AG08396 (cell line): ENCODE results near the gene NEIL1.
A peak's percentile ranks its signal among the peaks of the same experiment; 100 is the strongest.
"Not testable (repeated sequence)": the region's sequence is repeated elsewhere in the genome, so short reads cannot be mapped to it uniquely, and the experiment has no call there.

Experiments used
- DNase-seq: peaks from one replicate; pipeline ENCODE4 v3.0.0; 2012; ENCODE audit warnings: low spot score, mixed read lengths

The NEIL1 gene, protein sequence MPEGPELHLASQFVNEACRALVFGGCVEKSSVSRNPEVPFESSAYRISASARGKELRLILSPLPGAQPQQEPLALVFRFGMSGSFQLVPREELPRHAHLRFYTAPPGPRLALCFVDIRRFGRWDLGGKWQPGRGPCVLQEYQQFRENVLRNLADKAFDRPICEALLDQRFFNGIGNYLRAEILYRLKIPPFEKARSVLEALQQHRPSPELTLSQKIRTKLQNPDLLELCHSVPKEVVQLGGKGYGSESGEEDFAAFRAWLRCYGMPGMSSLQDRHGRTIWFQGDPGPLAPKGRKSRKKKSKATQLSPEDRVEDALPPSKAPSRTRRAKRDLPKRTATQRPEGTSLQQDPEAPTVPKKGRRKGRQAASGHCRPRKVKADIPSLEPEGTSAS

DNA sequence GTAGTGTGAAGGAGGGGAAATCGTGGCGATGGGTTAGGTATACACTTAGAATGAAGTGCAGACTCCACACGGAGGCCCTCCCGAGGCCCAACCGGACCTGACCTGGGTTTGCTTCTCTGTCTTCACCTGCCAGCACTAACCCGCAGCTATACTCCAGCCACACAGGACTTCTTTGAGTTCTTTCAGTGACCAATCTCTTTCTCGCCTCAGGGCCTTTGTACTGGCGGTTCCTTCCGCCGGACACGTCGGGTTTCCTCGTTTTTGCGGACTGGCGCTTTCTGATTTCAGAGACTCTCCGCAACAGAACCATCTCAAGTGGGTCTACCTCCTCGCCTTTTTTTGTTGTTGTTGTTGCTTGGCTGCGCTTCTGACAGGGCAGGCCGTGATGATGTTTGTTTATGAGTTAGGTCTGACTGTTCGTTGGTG is at the start of gene NEIL1:
TSS of gene NEIL1 (plus strand) at position 244 of the 426 bp plus-strand sequence. CDS start 1,867 bp downstream, outside the sequence.
- no peak for DNase-seq

DNA sequence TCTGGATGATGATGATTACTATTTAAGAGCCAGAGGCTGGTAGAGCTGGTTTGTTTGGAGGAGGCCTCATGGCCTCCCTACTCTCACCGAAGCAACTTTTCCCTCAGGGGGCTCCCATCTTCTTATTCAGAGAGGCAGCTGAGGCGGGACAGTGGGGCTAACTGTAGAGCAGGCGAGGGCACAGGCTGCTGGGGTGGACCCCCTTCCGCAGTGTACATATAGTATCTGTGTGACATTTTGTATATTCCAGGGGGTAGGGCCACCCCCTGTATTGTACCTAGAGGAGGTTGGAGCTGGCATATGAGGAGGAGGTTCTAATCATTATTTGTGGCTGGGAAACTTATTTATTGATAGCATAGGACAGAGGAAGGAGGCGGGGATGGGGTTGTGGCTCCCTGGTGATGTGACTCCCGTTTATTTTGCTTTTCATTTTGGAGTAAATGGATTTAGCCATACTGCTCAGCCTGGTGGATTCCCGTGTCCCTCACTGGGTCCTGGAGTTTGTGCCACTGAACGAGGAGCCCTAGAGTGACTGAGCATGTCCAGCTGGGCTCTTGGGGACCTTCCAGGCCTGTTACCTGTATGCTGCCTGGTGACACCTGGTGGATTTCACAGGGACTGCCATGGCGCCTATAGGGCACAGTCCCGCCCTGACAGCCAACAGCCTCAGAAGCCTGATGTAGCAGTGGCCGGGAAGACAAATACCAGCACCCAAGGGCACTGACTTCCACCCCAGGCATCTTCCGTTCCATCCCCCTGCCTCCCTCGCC is 48.1 kb upstream of the NEIL1 start:
- not testable (repeated sequence) for DNase-seq

DNA sequence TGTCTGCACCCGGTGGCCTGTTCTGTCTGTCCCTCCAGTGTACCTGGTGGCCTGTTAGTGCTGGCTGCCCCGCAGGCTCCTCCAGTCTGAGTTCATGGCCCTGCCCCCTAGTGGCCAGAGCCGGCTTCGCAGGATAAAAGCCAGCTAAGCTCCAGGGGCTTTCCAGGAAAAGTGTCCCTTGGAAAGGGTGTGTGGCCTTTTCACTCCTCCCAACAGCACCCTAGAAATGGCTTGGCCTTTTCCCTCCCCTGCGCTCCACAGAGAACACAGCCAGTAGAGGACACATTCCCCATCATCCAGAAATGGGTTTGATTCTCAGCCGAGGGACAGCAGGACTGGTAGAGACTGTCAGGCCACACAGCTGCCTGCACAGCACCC is 47.5 kb upstream of the NEIL1 start:
- not testable (repeated sequence) for DNase-seq

DNA sequence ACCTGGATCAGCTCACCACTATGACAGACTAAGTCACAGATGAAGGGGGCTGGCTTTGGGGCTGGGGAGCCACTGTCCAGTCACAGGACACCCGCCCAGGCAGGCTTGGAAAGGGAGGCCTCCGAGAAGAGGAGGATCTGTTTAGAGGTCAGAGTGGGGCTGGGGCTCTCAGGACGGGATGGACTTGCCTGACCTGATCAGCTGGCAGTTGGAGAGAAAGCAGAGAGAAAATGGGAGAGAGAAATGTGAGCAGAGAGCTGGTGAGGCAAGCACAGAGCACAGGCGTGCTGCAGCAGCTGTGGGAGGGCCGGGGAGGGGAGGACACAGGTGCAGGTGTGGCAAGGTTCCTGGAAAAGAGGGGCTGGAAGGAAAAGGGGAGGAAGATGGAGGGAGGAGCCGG is 46.8 kb upstream of the NEIL1 start:
- DNase-seq: not testable (repeated sequence)

DNA sequence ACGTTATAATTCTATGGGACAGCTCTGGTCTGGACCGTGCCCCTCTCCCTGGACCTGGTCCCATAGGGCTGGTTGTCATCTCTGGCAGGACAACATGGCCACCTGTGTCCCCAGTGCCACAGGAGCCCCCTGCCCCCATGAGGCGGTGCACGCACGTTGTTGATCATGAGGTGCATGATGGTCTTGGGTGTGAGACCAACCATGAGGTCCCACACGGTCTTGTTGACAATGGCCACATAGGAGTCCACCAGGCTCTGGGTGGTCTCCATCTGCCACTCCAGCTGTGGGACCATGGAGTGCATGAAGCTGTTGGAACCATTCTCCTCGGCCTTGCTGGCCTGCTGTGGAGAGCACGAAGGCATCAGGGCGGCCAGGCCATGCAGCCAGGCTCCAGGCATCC is 44.5 kb upstream of the NEIL1 start:
- DNase-seq: no peak

DNA sequence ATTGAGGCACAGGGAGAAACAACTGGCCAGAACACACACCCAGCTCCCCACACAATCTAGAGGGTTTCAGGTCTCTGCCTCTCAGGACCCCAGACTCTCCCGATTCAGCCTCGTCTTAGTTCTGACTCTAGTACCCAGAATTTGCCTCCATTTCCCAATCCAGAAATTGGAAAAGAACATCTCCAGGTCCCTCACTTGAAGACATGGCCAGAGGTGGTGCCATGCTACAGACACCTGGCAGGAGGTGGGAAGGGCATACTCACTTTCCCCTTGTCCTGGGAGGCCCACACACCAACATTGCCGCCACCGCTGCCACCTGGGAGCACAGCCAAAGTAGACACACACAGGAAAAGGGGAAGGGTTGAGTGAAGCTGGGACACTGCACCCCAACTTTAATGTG is 44.1 kb upstream of the NEIL1 start:
- DNase-seq: not testable (repeated sequence)

DNA sequence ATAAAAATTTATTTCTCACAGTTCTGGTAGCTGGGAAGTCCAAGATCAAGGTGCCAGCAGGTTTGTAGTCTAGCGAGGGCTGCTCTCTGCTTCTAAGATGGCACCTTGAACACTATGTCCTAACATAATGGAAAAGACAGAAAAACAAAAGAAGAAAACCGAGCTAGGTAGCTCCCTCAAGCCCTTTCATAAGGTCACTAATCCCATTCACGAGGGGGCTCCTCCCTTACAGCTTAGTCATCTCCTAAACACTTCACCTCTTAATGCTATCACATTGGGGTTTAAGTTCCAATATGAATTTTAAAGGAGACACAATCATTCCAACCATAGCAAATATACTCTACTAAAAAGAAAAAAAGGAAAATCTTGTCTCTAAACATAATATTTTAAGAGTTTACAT is 40.7 kb upstream of the NEIL1 start:
- no peak for DNase-seq

DNA sequence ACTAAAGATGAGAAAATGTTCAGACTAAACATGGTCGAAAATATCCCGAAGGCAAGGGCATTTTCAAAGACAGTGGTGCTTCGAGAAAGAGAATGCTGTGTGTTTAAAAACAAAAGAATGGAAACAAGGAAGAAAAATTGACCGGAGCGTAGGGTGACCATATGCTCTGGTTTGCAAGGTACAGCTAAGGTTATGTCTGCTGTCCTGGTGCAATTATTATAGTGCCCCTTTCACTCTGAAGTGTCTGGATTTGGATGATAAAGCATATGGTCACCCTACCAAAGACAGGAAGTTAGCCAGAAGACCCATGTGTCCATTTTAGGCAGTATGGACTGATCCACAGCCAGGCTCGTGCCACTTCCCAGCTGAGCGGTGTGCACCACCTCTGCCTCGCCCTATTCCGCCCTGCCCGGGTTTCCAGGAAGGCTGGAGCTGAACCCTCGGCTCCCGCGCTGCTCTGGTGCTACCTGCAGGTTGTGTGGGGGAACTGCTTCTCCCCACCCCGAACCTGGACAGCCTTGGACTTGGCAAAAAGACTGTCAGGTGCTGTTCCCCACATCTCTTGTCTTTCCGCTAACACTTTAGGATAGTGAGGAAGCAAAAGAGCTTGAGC is 39.0 kb upstream of the NEIL1 start:
- peak; percentile 21 for DNase-seq

DNA sequence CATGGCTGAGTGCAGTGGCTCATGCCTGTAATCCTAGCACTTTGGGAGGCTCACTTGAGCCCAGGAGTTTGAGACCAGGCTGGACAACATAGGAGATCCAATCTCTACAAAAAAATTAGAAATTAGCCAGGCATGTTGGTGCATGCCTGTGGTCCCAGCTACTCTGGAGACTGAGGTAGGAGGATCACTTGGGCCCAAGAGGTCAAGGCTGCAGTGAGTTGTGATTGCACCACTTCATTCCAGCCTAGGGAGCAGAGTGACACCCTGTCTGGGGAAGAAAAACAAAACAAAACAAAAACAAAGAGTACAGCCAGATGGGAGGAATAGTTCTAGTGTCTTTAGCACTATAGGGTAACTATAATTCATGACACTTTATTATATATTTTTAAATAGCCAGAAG is 37.1 kb upstream of the NEIL1 start:
- no peak for DNase-seq

DNA sequence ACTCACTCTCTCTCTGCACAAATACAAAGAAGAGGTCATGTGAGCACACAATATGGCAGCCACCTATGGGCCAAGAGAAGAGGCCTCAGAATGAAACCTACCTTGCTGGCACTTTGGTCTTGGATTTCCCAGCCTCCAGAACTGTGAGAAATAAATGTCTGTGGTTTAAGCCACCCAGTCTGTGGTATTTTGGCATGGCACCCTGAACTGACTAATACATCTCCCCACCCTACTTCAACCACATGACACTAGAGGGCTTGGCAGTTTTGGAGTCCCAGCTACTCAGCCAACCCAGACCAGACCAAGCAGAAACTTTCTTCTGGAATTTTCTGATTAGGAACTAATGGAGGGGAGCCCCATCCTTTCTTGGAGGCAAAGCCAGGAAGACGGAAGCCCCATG is 34.3 kb upstream of the NEIL1 start:
- DNase-seq: peak; percentile 30

DNA sequence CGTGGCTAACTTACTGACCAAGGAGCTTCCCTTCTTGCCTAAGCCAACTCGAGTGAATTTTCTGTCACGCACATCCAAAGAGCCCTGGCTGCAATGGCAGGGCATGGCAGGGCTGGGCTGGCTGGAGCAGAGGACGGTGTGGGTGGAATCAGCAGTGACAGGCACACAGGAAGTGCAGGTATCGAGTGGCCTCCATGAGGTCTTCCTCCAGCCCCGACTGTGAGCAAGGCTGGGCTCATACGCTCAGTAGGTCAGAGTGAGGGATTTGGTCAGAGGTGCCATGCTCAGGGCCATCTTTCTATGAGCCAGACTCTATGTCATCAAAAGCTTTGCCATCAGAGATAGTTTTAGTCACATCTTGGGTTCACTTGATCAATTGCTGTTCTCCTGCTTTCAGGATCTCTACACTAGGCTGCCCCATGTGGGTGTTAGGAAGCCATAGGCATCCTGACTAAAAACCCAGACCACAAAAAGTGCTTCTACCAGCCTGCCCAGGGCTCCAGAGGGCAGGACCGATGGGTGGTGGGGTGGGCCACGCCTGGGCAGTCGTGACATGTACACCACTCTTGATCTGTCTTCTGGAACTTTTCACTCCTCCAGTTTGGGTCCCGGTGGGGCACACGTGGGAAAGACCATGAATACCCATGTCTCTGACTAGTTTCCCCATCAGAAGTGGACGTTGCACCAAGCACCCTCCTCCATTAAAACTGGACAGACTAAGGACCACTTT is 33.6 kb upstream of the NEIL1 start:
- no peak for DNase-seq

DNA sequence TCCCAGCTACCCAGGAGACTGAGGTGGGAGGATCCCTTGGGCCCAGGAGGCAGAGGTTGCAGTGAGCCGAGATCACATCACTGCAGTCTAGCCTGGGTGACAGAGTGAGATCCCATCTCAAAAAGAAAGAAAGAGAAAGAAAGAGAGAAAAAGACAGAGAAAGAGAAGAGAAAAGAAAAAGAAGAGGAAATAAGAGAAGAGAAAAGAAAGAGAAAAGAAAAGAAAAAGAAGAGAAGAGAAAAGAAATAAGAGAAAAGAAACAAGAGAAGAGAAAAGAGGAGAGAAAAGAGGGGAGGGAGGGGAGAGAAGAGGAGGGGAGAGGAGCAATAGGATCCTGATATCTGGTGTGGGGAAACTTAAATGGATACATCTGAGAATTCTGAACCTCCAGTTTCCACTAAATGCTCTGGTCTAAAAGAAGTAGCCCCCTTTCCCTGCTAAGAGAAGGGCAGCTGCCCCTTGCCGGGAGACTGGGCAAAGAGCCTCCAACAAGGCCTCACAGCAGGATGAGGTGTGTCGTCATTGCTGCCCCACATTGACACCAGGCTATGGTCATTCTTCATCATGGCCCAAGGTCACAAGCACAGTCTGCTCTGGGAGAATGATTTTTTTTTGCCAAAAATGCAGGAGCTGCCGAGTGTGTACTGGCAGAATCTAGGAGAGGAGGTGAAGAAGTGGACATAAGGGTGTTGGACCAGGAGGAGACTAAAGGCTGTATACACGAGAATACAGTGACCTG is 32.1 kb upstream of the NEIL1 start:
- DNase-seq: no peak

DNA sequence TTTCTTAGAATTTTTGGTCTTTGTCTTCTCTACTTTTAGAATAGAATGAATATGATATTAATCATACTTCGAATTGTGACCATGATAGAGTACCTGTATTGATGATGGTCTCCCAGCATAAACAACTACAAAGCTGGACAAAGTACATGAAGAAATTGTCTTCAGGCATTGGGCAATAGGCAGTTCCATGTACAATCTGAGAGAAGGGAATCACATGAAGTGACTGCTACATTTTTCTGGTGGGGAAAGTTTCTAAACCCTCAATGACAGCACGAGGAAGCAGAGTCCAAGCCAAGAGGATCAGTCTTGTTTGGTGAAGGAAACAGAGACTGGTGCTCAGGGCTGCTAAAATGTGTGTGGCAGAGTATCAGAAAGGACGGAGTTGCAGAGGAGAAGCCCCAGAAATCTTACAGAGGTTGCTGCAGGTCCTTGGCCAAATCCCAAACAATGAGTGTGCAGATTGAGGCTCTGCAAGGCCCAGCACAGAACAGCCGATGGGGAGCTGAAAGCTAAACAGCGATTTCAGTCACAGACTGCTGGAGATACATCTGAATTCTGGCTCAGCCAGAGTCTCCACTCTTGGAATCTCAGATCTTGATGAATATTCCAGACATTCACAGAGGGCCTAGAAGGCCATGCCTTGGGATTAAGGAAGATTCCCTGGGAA is 27.5 kb upstream of the NEIL1 start:
- not testable (repeated sequence) for DNase-seq

DNA sequence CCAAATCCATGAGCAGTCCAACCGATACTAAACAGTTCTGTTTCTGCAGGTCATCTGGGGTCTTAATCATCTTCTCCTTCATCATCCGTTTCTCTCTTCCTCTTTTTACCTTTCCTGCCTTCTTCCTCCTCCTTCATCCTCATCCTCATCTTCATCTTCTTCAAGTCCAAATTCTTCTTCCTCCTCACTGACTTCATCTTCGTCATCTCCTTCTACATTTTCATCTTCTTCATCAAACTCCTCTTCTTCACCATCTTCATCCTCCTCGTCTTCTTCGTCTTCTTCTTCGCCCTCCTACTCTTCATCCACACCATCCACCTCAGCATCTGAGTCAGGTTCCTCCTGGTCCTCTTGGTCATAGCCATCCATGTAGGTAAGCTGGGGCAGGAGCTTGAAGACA is 25.1 kb upstream of the NEIL1 start:
- no peak for DNase-seq

DNA sequence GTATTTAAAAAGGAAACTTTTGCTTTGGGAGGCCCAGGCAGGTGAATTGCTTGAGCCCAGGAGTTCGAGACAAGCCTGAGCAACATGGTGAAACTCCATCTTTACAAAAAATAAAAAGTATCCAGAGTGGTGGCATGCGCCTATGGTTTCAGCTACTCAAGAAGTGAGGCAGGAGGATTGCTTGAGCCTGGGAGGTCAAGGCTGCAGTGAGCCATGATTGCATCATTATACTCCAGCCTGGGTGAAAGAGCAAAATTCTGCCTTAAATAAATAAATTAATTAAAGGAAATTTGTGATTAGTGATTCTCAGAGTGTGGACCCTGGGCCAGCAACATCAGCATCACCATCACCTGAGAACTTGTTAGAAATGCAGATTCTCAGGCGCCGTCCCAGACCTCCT is 20.9 kb upstream of the NEIL1 start:
- DNase-seq: no peak

DNA sequence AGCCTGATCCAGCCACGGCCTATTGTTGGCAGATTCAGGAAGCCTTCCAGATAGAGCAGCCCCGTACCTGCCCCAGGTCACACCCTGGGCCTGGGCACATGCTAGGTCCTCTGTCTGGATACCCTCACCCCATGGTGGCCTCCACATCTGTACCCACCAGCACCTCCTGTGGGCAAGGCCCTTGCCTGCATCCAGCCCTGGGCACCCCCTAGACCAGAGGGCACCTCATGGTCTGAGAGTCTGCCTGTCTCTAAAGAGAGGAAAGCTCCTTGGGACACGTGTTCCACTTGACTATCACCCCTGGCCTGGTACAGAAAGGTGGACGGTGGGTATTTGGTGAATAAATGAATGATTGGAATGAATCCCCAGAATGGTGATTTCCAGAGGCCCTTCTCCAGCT is 19.8 kb upstream of the NEIL1 start:
- DNase-seq: no peak

DNA sequence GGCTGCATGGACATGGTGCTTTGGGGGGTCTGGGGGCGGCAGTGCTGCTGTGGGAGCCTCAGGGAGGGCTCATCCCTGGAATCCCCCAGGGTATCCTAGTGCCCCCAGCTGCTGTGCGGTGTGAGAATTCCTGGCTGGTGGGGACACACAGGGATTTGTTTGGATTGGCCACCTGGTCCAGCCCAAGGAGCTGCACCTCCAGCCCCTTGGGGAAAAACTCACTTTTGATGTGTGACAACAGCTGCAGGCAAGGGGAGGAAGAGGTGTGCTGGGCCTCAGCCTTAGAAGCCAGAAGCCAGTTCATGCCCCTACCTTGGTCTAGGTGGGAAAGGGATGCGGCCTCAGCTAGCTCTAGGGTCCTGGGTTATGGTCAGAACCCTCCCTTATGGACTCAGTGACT is 19.3 kb upstream of the NEIL1 start:
- no peak for DNase-seq

DNA sequence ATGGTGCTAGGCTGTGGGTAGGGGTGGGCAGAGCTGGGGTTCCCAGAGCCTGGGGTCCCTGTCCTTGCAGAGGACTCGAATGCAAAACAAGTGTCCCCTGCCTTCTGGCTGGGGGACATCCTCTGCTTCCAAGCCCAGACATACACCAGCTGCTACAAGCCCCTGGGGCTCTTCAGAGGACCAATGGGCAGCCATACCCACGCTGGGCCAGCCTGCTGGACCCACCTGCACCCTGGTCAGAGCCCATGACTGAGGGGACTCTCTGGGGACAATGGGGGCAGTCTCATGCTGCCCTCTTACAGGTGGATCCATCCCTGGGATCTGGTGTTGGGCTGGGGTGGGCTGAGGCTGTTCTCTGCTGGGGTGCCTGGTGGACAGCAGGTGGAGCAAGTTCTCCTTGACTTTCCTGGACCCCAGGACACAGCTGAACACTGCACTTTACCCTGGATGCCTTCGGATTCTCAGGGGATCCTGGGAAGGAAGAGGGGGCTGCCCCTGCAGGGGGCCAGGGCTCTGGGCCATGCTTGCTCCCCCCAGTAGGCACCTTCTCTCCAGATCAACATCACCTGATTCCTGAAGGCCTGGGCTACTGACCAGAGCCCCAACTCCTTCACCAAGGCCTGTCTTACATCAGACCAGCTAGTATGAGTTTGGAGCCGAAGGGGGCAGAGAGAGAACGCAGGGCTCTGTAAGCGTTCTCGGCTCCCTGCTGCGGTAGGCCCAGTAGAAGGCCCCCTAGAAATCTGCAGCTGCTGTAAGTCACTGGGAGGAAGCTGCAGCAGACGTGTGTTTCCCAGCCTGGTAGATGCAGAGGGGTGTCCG is 18.1 kb upstream of the NEIL1 start:
- DNase-seq: no peak

DNA sequence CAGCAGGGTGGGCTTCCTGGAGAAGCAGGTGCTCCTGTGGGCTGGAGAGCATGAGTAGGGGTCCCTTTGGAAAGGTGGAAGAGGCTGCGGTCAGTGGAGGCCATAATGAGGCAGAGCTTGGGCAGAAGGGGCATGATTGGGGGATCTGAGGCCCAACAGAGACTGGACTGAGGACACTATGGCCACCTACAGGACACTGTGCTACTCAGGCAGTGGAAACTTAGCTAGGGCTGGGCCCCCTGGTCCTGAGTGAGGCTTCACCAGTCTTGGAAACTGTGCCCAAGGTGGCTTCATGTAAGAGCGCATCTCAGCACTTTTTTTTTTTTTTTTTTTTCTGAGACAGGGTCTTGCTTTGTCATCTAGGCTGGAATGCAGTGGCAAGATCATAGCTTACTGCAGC is 17.3 kb upstream of the NEIL1 start:
- DNase-seq: no peak

DNA sequence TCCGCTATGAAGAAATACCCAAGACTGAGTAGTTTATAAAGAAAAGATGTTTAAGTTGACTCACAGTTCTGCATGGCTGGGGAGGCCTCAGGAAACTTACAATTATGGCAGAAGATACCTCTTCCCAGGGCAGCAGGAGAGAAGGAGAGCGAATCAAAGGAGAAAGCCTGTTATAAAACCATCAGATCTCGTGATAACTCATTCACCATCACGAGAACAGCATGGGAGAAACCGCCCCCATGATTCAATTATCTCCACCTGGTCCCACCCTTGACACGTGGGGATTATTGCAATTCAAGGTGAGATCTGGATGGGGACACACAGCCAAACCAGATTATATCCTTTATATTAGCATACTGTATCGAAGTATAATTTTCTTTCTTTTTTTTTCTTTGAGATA is 14.7 kb upstream of the NEIL1 start:
- not testable (repeated sequence) for DNase-seq
